ENCODE measurements around the gene PRKAR1B.

DNA sequence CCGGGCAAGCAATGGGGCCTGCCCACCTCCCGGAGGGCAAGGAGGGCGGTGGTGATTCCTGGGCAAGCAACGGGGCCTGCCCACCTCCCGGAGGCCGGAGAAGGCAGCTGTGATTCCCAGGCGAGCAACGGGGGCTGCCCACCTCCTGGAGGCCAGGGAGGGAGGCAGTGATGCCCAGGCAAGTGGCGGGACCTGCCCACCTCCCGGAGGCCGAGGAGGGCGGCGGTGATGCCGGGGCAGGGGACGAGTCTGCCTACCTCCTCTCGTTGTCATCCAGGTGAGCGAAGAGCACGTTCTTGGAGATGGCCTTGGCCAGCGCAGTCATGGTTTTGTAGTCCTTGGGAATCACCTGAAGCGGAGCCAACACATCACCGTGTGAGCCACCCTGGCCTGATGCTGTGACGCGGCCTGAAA is 50.1 kb downstream of the PRKAR1B start:
- TF ChIP-seq POLR2A (IDR thresholded peaks at IDR 0.05) (no peak), POLR2AphosphoS5 (IDR thresholded peaks at IDR 0.05) (no peak)
- TF ChIP-seq, protein P1, sequence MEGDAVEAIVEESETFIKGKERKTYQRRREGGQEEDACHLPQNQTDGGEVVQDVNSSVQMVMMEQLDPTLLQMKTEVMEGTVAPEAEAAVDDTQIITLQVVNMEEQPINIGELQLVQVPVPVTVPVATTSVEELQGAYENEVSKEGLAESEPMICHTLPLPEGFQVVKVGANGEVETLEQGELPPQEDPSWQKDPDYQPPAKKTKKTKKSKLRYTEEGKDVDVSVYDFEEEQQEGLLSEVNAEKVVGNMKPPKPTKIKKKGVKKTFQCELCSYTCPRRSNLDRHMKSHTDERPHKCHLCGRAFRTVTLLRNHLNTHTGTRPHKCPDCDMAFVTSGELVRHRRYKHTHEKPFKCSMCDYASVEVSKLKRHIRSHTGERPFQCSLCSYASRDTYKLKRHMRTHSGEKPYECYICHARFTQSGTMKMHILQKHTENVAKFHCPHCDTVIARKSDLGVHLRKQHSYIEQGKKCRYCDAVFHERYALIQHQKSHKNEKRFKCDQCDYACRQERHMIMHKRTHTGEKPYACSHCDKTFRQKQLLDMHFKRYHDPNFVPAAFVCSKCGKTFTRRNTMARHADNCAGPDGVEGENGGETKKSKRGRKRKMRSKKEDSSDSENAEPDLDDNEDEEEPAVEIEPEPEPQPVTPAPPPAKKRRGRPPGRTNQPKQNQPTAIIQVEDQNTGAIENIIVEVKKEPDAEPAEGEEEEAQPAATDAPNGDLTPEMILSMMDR (IDR thresholded peaks at IDR 0.05 in 8 of 11, conservative IDR thresholded peaks at IDR 0.05 in 3 of 11) = no peak
